Adrenal gland (tissue), 5 donors: ENCODE data around the gene TNS1.

Experiments
- POLR2A ChIP-seq, 2 donors: fragments of 450-650 bp; IDR thresholded peaks; one replicate each; pipeline ENCODE4 v1.6.1; 2017; ENCODE audit warnings: antibody characterized with exemption in 2 of 2, mild to moderate bottlenecking in 2 of 2, moderate library complexity in 1 of 2
- TF ChIP-seq, protein P1 (sequence below), 6 experiments: fragments of 450-650 bp in 4 of 6; fragments of 200-600 bp in 2 of 6; sonication (generic) in 1 of 6; IDR thresholded peaks; 1 replicate in 5 of 6; 2 replicates in 1 of 6; pipeline versions ENCODE4 v1.5.1 to v1.8.0; 2016 to 2021; ENCODE audit warnings: antibody characterized with exemption in 6 of 6, mild to moderate bottlenecking in 2 of 6, moderate library complexity in 1 of 6
- donor health status: DM: no; HTN: no; CAD: no.

- TF ChIP-seq, protein P1, sequence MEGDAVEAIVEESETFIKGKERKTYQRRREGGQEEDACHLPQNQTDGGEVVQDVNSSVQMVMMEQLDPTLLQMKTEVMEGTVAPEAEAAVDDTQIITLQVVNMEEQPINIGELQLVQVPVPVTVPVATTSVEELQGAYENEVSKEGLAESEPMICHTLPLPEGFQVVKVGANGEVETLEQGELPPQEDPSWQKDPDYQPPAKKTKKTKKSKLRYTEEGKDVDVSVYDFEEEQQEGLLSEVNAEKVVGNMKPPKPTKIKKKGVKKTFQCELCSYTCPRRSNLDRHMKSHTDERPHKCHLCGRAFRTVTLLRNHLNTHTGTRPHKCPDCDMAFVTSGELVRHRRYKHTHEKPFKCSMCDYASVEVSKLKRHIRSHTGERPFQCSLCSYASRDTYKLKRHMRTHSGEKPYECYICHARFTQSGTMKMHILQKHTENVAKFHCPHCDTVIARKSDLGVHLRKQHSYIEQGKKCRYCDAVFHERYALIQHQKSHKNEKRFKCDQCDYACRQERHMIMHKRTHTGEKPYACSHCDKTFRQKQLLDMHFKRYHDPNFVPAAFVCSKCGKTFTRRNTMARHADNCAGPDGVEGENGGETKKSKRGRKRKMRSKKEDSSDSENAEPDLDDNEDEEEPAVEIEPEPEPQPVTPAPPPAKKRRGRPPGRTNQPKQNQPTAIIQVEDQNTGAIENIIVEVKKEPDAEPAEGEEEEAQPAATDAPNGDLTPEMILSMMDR (IDR thresholded peaks at IDR 0.05) = no peak
- TF ChIP-seq POLR2A (IDR thresholded peaks at IDR 0.05) = no peak
Measured at GRCh38 chr2:217926801-217927200, 76.0 kb downstream of the TNS1 start.
